GM13977 (cell line): ENCODE data around the gene CADPS.

Source experiments
- DNase-seq: peaks from one replicate; pipeline ENCODE4 v3.0.0; 2012; ENCODE audit warnings: low spot score
- in situ Hi-C: fragments of 300-500 bp; cut with MboI; formaldehyde crosslinking; loops from one replicate; pipeline ENCODE4 v1.12.0; 2022; ENCODE audit warnings: low sequenced_read_pairs, low pct_unique_long_range_greater_than_20kb, mixed read lengths, inconsistent platforms; ENCODE audit not compliant: unreplicated experiment
- TF ChIP-seq, protein P1 (sequence below): IDR thresholded peaks from 2 replicates; pipeline ENCODE4 v1.5.1; 2012; ENCODE audit warnings: mild to moderate bottlenecking, control low read depth; ENCODE audit not compliant: insufficient read depth; ENCODE audit errors: extremely low read depth, missing control alignments

The CADPS gene

DNA sequence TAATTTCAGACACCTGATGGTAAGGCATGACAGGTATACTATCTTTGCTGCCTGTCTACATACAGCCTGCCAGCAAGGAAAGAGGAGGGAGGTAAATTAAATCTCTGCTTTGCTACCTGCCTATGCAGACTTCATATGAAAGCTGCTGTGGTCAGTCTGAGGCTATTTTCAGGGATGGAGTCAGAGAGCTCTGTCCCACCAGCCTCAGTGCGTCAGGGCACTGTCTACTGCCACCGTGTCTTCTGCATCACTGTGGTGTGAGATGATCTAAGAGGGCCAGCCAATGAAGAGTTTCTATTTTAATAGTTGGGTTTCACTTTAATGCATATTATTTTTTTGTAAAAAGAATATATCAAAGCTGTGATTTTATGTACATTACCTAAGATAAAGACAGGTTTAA is 125.6 kb downstream of the CADPS start:
- TF ChIP-seq, protein P1, sequence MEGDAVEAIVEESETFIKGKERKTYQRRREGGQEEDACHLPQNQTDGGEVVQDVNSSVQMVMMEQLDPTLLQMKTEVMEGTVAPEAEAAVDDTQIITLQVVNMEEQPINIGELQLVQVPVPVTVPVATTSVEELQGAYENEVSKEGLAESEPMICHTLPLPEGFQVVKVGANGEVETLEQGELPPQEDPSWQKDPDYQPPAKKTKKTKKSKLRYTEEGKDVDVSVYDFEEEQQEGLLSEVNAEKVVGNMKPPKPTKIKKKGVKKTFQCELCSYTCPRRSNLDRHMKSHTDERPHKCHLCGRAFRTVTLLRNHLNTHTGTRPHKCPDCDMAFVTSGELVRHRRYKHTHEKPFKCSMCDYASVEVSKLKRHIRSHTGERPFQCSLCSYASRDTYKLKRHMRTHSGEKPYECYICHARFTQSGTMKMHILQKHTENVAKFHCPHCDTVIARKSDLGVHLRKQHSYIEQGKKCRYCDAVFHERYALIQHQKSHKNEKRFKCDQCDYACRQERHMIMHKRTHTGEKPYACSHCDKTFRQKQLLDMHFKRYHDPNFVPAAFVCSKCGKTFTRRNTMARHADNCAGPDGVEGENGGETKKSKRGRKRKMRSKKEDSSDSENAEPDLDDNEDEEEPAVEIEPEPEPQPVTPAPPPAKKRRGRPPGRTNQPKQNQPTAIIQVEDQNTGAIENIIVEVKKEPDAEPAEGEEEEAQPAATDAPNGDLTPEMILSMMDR: no peak
- no peak for DNase-seq

DNA sequence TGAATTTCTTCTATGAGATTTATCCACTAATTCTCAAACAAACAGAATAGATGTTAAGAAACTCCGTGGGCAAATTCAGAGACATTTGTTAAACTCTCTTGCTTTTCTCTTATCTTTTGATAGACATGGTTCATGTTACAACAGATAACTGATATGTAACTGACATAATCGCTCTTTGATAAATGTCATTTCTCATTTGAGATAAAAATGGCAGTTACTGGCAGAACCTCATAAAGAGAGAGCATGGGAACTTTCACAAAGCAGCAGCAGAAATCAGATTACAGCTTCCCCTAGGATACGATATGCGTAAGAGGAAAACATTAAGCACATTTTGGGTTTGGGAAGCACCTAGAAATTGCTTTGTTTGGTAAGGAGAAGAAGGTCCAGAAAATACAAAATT is 126.1 kb downstream of the CADPS start:
- DNase-seq: no peak
- in situ Hi-C loops: no loop called here
- TF ChIP-seq, protein P1: no peak

More for the DNA sequence above, 125.6 kb downstream of the CADPS start:
- in situ Hi-C loops: no loop called here

DNA sequence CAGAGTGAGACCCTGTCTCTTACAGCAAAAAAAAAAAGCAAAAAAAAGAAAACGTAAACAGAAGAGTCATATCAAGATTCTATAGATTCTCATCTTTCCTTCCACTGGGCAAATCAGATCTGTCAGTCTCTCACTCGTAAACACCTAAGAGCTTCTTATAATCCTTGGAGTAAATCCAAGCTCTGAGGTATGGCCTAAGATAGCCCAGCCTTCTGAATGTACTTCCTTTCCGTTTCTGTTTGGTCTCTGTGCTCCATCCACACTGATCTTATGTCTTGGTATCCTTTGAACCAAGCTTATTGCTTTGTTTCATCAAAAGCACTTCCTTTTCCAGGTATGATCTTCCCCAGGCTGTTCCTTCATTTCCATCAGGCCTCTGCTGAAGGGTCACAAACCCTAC is 137.8 kb downstream of the CADPS start:
- TF ChIP-seq, protein P1: no peak
- in situ Hi-C loops: no loop called here
- no peak for DNase-seq

DNA sequence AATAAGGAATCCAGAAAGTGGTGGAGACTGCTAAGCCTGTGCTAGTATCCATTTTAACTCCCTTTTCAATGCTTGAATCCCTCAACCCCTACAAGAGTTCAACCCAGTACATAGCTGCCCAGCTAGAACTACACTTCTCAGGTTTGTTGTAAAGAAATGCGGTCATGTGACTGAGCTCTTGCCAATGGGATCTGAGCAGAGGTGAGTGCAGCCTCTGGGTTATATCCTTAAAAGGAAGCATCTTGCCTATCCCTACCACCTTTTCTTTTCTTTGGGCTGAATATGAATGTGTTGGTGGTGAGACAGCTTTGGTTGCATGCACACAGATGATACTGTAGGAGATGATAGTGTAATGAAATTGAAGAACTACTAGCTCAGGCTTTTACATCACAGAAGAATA is 139.7 kb downstream of the CADPS start:
- no peak for DNase-seq
- TF ChIP-seq, protein P1: no peak
- in situ Hi-C loops: no loop called here

DNA sequence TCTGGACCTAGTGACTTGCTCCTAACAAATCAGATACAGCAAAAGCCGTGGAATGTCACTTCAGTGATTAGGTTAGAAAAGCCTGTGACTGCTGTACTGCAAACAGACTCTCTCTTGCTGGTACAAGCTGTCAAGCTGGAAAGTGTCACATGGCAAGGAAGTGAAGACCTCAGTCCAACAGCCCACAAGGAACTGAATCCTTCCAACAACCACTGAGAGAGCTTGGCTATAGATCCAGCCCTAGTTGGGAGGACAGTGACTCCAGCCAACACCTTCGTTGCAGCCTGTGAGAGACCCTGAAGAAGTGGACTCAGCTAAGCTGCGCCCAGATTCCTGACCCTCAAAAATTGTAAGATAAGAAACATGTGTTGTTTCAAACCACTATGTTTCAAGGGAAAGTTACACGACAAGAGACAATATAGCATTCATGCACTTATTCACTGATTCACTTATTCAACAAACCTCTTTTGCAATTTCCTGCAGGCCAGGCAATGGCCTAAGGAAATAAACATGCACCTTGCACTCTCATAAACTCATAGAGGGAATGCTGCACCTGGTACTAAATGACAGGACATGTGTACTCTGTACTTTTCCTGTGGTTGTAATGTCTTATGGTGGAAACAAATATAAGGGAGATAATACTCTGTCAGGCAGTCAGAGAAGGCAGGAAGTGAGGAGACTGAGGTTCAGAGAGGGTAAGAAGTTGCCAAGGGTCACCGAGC is 142.9 kb downstream of the CADPS start:
- in situ Hi-C loops: no loop called here
- TF ChIP-seq, protein P1: no peak
- DNase-seq: no peak

DNA sequence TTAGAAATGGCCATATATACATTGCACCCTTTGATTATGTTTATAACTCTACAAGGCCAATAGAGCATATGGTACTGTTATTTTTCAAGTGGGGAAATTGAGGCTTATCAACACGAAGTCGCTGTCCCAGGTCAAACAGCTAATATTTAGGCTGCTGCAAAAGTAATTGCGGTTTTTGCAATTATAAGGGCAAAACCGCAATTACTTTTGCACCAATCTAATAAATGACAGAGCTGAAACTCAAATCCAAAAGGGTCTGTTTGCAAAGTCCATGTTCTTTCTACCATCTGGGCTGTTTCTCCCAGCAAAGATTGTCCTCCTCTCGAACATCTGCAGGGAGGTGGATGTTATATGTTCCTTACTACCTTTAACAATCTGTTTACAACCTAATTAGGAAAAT is 147.2 kb downstream of the CADPS start:
- TF ChIP-seq, protein P1: no peak
- in situ Hi-C loops: no loop called here
- no peak for DNase-seq
